ENCODE data around the gene CCDC175.

CCDC175 gene

GRCh38 chr14:59481871-59482540 is 94.6 kb downstream of the CCDC175 start:
- H3K27ac Mint-ChIP-seq, result peak overlapping the region; percentile 28
- peaks cover 57% of the 10 kb centered on the region for H3K4me1 Mint-ChIP-seq (ENCODE audit: low read depth)
- no peak for DNase-seq
- peak overlapping the region; percentile 91 for H3K4me3 Mint-ChIP-seq
- no peaks in the 10 kb centered on the region for H3K9me3 Mint-ChIP-seq
- no peaks in the 10 kb centered on the region for H3K27me3 Mint-ChIP-seq
- H3K36me3 Mint-ChIP-seq (ENCODE audit: low read depth), result peaks cover 48% of the 10 kb centered on the region

- no peak overlapping the region for H3K27ac Mint-ChIP-seq
- H3K4me3 Mint-ChIP-seq, result peak overlapping the region; percentile 91
- peaks cover 57% of the 10 kb centered on the region for H3K4me1 Mint-ChIP-seq (ENCODE audit: low read depth)
- no peaks in the 10 kb centered on the region for H3K27me3 Mint-ChIP-seq
- no peaks in the 10 kb centered on the region for H3K9me3 Mint-ChIP-seq
- DNase-seq, result no peak
- peaks cover 54% of the 10 kb centered on the region for H3K36me3 Mint-ChIP-seq (ENCODE audit: low read depth)
Observed at GRCh38 chr14:59481407-59481806, 95.2 kb downstream of the CCDC175 start.

DNA sequence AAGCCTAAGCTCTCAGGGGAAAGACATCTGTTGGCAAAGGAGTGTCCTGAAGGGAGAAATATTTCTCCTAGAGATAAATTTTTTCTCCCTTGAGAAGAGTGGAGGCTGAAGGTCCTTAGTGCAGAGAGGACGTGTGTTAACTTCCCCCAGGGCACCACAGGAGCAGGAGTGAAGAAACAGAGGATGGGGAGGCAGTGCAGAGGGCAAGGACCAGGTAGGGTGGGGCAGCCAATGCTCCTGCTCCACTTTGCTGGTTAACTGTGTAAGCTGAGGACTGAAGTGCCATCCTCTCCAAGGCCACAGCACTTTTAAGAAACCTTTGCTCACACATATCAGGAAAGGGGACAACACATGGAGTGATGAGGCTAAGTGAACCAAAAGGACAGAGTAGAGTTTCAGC is 96.4 kb downstream of the CCDC175 start:
- H3K9me3 Mint-ChIP-seq, result no peaks in the 10 kb centered on the region
- H3K4me3 Mint-ChIP-seq, result no peak overlapping the region
- H3K27me3 Mint-ChIP-seq, result no peaks in the 10 kb centered on the region
- DNase-seq, result no peak
- peaks cover 65% of the 10 kb centered on the region for H3K36me3 Mint-ChIP-seq (ENCODE audit: low read depth)
- peaks cover 45% of the 10 kb centered on the region for H3K4me1 Mint-ChIP-seq (ENCODE audit: low read depth)
- no peak overlapping the region for H3K27ac Mint-ChIP-seq

DNA sequence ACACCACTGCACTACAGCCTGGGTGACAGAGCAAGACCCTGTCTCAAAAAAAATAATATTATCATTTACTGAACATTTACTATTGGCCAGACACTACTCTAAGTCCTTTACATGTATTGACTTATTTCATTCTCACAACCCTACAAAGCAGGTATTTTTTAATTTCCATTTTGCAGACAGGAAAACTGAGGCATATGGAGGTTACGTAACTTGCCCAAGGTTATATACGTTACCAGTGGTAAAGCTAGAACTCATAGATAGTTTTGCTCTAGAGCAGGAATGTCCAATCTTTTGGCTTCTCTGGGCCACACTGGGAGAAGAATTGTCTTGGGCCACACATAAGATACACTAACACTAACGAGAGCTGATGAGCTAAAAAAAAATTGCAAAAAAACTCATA is 98.1 kb downstream of the CCDC175 start:
- H3K27me3 Mint-ChIP-seq, result no peaks in the 10 kb centered on the region
- no peaks in the 10 kb centered on the region for H3K9me3 Mint-ChIP-seq
- peaks cover 72% of the 10 kb centered on the region for H3K36me3 Mint-ChIP-seq (ENCODE audit: low read depth)
- H3K4me1 Mint-ChIP-seq (ENCODE audit: low read depth), result peaks cover 45% of the 10 kb centered on the region
- H3K27ac Mint-ChIP-seq, result no peak overlapping the region
- no peak for DNase-seq
- no peak overlapping the region for H3K4me3 Mint-ChIP-seq

- H3K4me3 Mint-ChIP-seq, result no peak overlapping the region
- peaks cover 62% of the 10 kb centered on the region for H3K36me3 Mint-ChIP-seq (ENCODE audit: low read depth)
- H3K27ac Mint-ChIP-seq, result no peak overlapping the region
- H3K4me1 Mint-ChIP-seq (ENCODE audit: low read depth), result peaks cover 19% of the 10 kb centered on the region
- no peak for DNase-seq
- H3K27me3 Mint-ChIP-seq, result no peaks in the 10 kb centered on the region
- H3K9me3 Mint-ChIP-seq, result no peaks in the 10 kb centered on the region
Observed at GRCh38 chr14:59475709-59476108, 100.9 kb downstream of the CCDC175 start.

DNA sequence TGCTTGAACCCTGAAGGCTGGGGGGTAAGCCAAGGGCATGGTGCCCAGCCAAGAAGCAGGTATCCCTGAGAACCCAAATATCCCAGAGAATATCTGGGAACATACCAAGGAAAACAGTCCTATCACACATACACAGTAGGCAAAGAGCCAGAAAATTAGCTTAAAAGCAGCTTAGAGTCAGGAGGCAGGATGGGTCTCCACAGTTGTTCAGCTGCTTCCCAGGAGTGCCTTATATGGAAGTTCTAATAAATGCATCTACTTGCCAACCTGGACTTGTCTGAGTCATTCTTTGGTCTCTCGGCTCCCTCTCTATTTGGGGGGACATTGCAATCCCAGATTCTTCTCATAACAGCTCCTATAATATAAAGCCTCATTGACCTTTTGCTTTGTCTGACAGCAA is 102.4 kb downstream of the CCDC175 start:
- Mint-ChIP-seq H3K27me3 (no peaks in the 10 kb centered on the region), H3K27ac (no peak overlapping the region)
- no peak for DNase-seq

DNA sequence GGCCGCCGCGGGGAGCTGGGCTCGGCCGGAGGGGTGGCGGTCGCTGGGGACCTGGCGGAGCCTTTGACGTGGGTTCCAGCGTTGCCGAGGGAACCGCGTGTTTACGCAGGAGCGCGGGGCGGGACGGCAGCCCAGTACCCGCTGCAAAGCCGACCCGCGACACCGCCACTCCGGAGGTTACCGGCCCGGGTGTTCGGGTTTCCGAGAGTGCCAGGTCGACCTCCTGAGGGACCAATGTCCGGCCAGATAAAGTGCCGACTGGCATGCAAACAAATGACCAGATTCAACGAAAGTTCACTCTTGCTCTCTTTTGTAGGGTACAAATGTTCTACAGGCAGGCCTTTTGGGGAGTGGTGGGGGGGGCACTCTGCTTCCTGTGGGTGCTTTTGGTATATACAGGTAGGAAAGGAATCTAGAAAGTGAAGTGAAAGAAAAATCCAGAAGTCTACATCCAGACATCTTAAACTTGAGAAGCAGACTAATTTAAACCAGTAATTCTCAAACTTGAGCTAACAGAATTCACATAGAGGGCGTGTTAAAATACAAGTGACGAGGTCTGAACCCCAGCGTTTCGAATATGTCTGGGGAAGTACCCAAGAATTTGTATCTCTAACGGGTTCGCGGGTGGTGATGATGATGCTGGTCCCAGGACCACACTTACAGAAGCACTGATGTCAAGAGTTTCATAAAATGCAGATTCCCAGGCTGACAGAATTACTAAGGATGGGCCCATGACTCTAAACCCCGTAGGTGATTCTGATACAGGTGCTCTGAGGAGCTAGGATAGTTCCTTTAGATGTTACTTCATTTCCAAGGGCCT is 111.1 kb downstream of the CCDC175 start, which contains the start of gene GPR135:
GPR135 (minus strand) TSS at position 65 of the 820 bp plus-strand sequence. CDS start 154 bp downstream, outside the sequence.
- Mint-ChIP-seq H3K4me1 (ENCODE audit: low read depth) (peaks cover 18% of the 10 kb centered on the region), H3K9me3 (no peaks in the 10 kb centered on the region), H3K36me3 (ENCODE audit: low read depth) (peaks cover 1% of the 10 kb centered on the region), H3K27ac (peak within 1 kb of the TSS; percentile 84), H3K4me3 (peak within 1 kb of the TSS; percentile 80), H3K27me3 (no peaks in the 10 kb centered on the region)
- peak; percentile 68 for DNase-seq

More for the DNA sequence above, 102.4 kb downstream of the CCDC175 start:
- H3K4me3 Mint-ChIP-seq, result no peak overlapping the region
- H3K4me1 Mint-ChIP-seq (ENCODE audit: low read depth), result peaks cover 10% of the 10 kb centered on the region
- no peaks in the 10 kb centered on the region for H3K9me3 Mint-ChIP-seq
- H3K36me3 Mint-ChIP-seq (ENCODE audit: low read depth), result peaks cover 57% of the 10 kb centered on the region

- H3K4me3 Mint-ChIP-seq, result peak overlapping the region; percentile 80
- peaks cover 5% of the 10 kb centered on the region for H3K36me3 Mint-ChIP-seq (ENCODE audit: low read depth)
- H3K4me1 Mint-ChIP-seq (ENCODE audit: low read depth), result peaks cover 18% of the 10 kb centered on the region
- peak overlapping the region; percentile 79 for H3K27ac Mint-ChIP-seq
- peak; percentile 73 for DNase-seq
- no peaks in the 10 kb centered on the region for H3K27me3 Mint-ChIP-seq
- H3K9me3 Mint-ChIP-seq, result no peaks in the 10 kb centered on the region
Observed at GRCh38 chr14:59464486-59465315, 111.9 kb downstream of the CCDC175 start.

DNA sequence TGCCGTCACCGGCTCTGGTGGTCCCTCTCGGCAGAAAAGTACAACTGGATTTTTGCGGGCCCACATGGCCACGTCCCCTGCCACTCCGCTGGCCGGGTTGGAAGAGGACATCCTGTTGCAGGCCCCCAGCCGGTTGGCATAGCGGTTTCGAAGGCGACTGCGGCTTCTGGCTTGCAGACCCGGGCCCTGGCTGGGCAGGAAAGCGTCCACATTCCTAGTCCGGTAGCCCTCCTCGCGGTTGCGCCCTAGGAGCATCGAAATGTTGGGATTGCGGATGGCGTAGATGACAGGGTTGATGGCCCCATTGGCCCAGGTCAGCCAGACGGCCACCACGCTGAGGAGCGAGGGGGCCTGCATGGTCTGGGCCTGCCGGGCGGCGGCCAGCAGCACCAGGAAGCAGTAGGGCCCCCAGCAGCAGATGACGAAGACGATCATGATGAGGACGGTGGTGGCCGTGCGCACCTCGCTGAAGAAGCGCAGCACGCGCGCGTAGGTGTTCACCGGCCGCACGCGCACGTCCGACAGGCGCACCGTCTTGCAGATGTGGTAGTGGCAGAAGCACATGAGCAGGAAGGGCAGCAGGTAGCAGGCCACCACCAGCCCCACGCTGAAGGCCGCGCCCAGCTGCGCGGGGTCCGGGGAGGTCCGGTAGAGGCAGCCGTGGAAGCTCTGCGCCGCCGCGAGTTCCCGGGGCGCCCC is 112.7 kb downstream of the CCDC175 start:
- Mint-ChIP-seq H3K27ac (peak overlapping the region; percentile 84), H3K4me3 (peak overlapping the region; percentile 80), H3K4me1 (ENCODE audit: low read depth) (peaks cover 18% of the 10 kb centered on the region), H3K9me3 (no peaks in the 10 kb centered on the region), H3K27me3 (no peaks in the 10 kb centered on the region), H3K36me3 (ENCODE audit: low read depth) (peaks cover 8% of the 10 kb centered on the region)
- DNase-seq, result no peak

DNA sequence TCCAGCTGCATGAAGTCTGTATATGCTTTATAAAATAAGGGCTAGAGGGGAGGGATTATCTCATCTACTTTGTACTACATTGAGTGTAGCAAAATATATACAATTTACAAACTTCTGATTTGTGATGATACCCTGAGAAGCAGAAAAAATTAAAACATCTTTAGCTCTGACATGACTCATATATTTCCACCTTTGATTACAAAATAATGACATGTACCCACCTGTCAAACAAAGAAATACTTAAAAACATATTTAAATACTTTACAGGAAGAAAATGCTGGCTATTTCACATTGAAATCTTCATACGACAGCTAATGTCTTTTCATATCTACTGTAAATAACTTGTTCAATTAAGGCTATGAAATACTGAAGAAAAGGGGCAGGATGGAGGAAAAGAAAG is 114.7 kb downstream of the CCDC175 start:
- Mint-ChIP-seq H3K27me3 (no peaks in the 10 kb centered on the region), H3K36me3 (ENCODE audit: low read depth) (peaks cover 19% of the 10 kb centered on the region), H3K9me3 (no peaks in the 10 kb centered on the region), H3K4me3 (no peak overlapping the region), H3K27ac (no peak overlapping the region), H3K4me1 (ENCODE audit: low read depth) (peaks cover 18% of the 10 kb centered on the region)
- no peak for DNase-seq

DNA sequence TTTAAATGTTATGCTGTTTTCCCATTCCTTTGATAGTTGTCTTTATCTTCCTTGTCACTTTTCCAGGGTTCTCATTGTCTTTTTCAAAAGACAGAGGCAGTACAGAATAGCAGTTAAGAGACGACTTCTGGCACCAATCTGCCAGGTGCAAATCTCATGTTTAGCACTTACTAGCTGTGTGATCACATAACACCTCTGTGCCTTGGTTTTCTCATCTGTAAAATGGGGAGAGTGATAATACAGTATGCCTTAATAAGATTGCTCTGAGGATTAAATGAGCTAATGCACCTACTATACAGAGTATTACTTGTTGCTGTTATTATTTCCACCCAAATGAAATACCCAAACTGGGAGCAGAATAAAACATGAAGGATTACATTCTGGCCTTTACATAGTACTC is 116.2 kb downstream of the CCDC175 start:
- peaks cover 13% of the 10 kb centered on the region for H3K4me1 Mint-ChIP-seq (ENCODE audit: low read depth)

GRCh38 chr14:59458486-59458885 is 118.1 kb downstream of the CCDC175 start:
- H3K9me3 Mint-ChIP-seq, result no peaks in the 10 kb centered on the region
- no peak overlapping the region for H3K27ac Mint-ChIP-seq
- no peak overlapping the region for H3K4me3 Mint-ChIP-seq
- peaks cover 2% of the 10 kb centered on the region for H3K4me1 Mint-ChIP-seq (ENCODE audit: low read depth)
- DNase-seq, result no peak
- no peaks in the 10 kb centered on the region for H3K27me3 Mint-ChIP-seq
- H3K36me3 Mint-ChIP-seq (ENCODE audit: low read depth), result peaks cover 33% of the 10 kb centered on the region

More for the DNA sequence above, 116.2 kb downstream of the CCDC175 start:
- Mint-ChIP-seq H3K4me3 (no peak overlapping the region), H3K9me3 (no peaks in the 10 kb centered on the region), H3K27ac (no peak overlapping the region), H3K27me3 (no peaks in the 10 kb centered on the region), H3K36me3 (ENCODE audit: low read depth) (peaks cover 29% of the 10 kb centered on the region)
- no peak for DNase-seq

GRCh38 chr14:59455411-59455810 is 121.2 kb downstream of the CCDC175 start:
- H3K27me3 Mint-ChIP-seq, result no peaks in the 10 kb centered on the region
- H3K4me1 Mint-ChIP-seq (ENCODE audit: low read depth), result no peaks in the 10 kb centered on the region
- no peak overlapping the region for H3K4me3 Mint-ChIP-seq
- no peaks in the 10 kb centered on the region for H3K9me3 Mint-ChIP-seq
- H3K27ac Mint-ChIP-seq, result no peak overlapping the region
- peaks cover 33% of the 10 kb centered on the region for H3K36me3 Mint-ChIP-seq (ENCODE audit: low read depth)
- no peak for DNase-seq
